DOHH2 (cell line): ENCODE results near the gene ATP8A2.
"Not testable (repeated sequence)": the region's sequence is repeated elsewhere in the genome, so short reads cannot be mapped to it uniquely, and the experiment has no call there.

Experiments
- H3F3A ChIP-seq: fragments of 200-600 bp; sonication (generic), shearing (Covaris generic); 2 replicates; pipeline ENCODE4 v1.6.0; 2016; ENCODE audit warnings: antibody characterized with exemption, mild to moderate bottlenecking; ENCODE audit not compliant: control insufficient read depth, insufficient read depth
- H3K27ac ChIP-seq: fragments of 200-600 bp; sonication (generic); 2 replicates; pipeline ENCODE4 v1.5.1; 2014; ENCODE audit warnings: low read depth, mild to moderate bottlenecking, low read length, moderate library complexity
- H3K27me3 ChIP-seq: fragments of 200-600 bp; sonication (generic); 2 replicates; pipeline ENCODE4 v1.6.1; 2014; ENCODE audit warnings: mild to moderate bottlenecking, low read length, mixed read lengths; ENCODE audit not compliant: control insufficient read depth
- H3K36me3 ChIP-seq: fragments of 200-600 bp; sonication (generic); 2 replicates; pipeline ENCODE4 v1.6.1; 2014; ENCODE audit warnings: mild to moderate bottlenecking, low read length, moderate library complexity, mixed read lengths; ENCODE audit not compliant: control insufficient read depth
- H3K4me1 ChIP-seq: fragments of 200-600 bp; sonication (generic); 2 replicates; pipeline ENCODE4 v1.6.1; 2014; ENCODE audit warnings: mild to moderate bottlenecking, low read length, mixed read lengths; ENCODE audit not compliant: control insufficient read depth
- H3K4me2 ChIP-seq: fragments of 200-600 bp; sonication (generic); 2 replicates; pipeline ENCODE4 v1.6.0; 2014; ENCODE audit warnings: mild to moderate bottlenecking, low read length, moderate library complexity
- H3K4me3 ChIP-seq: fragments of 200-600 bp; sonication (generic); 2 replicates; pipeline ENCODE4 v1.5.1; 2014; ENCODE audit warnings: mild to moderate bottlenecking, low read length, mixed read lengths
- H3K79me2 ChIP-seq: fragments of 200-600 bp; sonication (generic); 2 replicates; pipeline ENCODE4 v1.6.1; 2014; ENCODE audit warnings: mild to moderate bottlenecking, low read length, mixed read lengths; ENCODE audit not compliant: control insufficient read depth
- H3K9me2 ChIP-seq: fragments of 200-600 bp; sonication (generic); replicated peaks from 2 replicates; pipeline ENCODE4 v1.6.1; 2014; ENCODE audit warnings: mild to moderate bottlenecking, low read length, mixed read lengths; ENCODE audit not compliant: control insufficient read depth
- H3K9me3 ChIP-seq: fragments of 200-600 bp; sonication (generic); 2 replicates; pipeline ENCODE4 v1.6.1; 2014; ENCODE audit warnings: antibody characterized with exemption, low read length, mixed read lengths; ENCODE audit not compliant: control insufficient read depth, insufficient read depth
- H4K20me1 ChIP-seq: fragments of 200-600 bp; sonication (generic); 2 replicates; pipeline ENCODE4 v1.6.0; 2014; ENCODE audit warnings: low read depth, mild to moderate bottlenecking, antibody characterized with exemption, low read length, moderate library complexity; ENCODE audit not compliant: control insufficient read depth, insufficient read depth
- EZH2phosphoT487 ChIP-seq: fragments of 200-600 bp; sonication (generic); IDR thresholded peaks from 2 replicates; pipeline ENCODE4 v1.6.1; 2017; ENCODE audit warnings: borderline replicate concordance, mild to moderate bottlenecking, antibody characterized with exemption, low read length, moderate library complexity, mixed read lengths
- TF ChIP-seq, protein P1 (sequence below): fragments of 200-600 bp; sonication (generic); IDR thresholded peaks from one replicate; pipeline ENCODE4 v1.5.1; 2014; ENCODE audit warnings: antibody characterized with exemption, mild to moderate bottlenecking, low read depth, low read length; ENCODE audit not compliant: poor library complexity, severe bottlenecking

The ATP8A2 gene

DNA sequence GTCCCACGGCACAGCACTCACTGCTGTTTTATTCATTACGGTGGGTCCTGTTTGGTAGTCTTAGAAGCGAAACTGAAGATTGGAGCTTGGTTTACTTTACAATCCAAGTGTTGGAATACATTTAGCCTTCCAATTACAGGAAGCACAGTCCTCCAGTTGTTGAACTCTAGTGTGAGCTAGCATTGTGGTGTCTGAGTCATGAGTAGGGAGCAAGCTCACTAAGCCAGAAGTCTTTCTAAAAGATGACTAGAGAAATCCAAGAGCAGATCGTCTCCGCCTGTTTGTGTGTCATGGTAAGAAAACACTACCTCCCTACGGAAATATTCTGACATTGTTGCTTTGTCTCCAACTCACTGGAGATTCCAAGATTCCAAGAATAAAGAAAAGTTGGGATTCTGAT, 690.2 kb downstream of the ATP8A2 start:
- TF ChIP-seq EZH2phosphoT487, result no peak
- TF ChIP-seq, protein P1, sequence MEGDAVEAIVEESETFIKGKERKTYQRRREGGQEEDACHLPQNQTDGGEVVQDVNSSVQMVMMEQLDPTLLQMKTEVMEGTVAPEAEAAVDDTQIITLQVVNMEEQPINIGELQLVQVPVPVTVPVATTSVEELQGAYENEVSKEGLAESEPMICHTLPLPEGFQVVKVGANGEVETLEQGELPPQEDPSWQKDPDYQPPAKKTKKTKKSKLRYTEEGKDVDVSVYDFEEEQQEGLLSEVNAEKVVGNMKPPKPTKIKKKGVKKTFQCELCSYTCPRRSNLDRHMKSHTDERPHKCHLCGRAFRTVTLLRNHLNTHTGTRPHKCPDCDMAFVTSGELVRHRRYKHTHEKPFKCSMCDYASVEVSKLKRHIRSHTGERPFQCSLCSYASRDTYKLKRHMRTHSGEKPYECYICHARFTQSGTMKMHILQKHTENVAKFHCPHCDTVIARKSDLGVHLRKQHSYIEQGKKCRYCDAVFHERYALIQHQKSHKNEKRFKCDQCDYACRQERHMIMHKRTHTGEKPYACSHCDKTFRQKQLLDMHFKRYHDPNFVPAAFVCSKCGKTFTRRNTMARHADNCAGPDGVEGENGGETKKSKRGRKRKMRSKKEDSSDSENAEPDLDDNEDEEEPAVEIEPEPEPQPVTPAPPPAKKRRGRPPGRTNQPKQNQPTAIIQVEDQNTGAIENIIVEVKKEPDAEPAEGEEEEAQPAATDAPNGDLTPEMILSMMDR, result no peak
- Histone ChIP-seq H4K20me1 (no peaks in the 10 kb centered on the region), H3K4me2 (no peak overlapping the region)

DNA sequence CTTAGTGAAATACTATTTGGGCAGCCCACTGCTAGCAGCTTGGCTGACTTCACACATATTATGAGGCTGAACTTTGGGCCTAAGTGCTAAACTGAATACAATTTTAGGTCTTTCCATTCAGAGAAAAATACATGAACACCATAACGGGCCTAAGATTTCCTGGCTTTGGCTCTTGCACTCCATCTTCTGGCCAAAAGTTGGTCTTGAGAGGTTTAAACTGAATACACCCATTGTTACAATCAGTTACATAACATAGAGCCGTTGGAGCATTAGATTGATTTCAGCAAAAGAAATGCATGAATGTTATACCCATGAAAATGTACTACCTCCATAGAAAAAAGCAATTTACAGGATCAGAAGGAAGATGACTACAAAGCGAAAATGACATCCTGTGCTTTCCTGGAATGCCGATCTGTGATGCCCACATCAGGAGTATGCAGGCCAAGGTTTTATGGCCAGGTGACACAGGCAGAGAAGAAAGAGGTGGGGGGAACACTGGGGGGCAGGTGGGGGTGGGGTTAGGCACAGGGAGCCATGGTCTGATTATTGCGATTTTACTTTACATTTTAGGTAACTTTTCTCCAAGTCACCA, 691.2 kb downstream of the ATP8A2 start:
- no peak overlapping the region for H3K4me2 ChIP-seq
- H3K36me3 ChIP-seq, result no peaks in the 10 kb centered on the region
- no peaks in the 10 kb centered on the region for H3F3A ChIP-seq
- H3K27ac ChIP-seq, result no peak overlapping the region
- no peaks in the 10 kb centered on the region for H4K20me1 ChIP-seq
- H3K4me3 ChIP-seq, result no peak overlapping the region
- no peaks in the 10 kb centered on the region for H3K79me2 ChIP-seq
- H3K9me3 ChIP-seq, result no peaks in the 10 kb centered on the region
- H3K4me1 ChIP-seq, result no peaks in the 10 kb centered on the region
- no peaks in the 10 kb centered on the region for H3K9me2 ChIP-seq
- no peaks in the 10 kb centered on the region for H3K27me3 ChIP-seq
- no peak for TF ChIP-seq EZH2phosphoT487
- TF ChIP-seq, protein P1, result peak; percentile 67

More for the DNA sequence above, 690.2 kb downstream of the ATP8A2 start:
- H3K9me3 ChIP-seq, result no peaks in the 10 kb centered on the region
- H3K4me3 ChIP-seq, result no peak overlapping the region
- no peaks in the 10 kb centered on the region for H3K9me2 ChIP-seq
- no peak overlapping the region for H3K27ac ChIP-seq
- H3K36me3 ChIP-seq, result no peaks in the 10 kb centered on the region
- H3K79me2 ChIP-seq, result no peaks in the 10 kb centered on the region
- no peaks in the 10 kb centered on the region for H3K4me1 ChIP-seq
- H3K27me3 ChIP-seq, result no peaks in the 10 kb centered on the region
- H3F3A ChIP-seq, result no peaks in the 10 kb centered on the region

DNA sequence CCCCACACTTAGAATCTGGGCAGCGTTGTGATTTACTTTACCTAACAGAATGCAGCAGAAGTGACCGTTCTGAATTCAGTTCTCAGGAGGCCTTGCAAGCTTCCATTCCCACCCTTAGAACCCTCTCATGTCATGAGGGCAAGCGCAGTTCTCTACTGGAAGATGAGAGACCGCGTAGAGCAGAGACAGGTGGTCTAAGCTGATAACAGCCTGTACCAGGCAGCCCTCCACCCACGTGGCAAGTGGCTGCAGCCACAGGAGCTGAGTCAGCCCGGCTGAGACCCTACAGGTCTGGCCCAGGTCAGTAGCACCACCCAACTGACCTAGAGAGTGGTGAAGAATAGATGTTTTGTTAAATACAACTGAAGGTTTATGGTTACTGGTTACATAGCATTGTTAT, 694.7 kb downstream of the ATP8A2 start:
- not testable (repeated sequence) for H3K27me3 ChIP-seq, H3F3A ChIP-seq, H3K79me2 ChIP-seq, H3K27ac ChIP-seq, H3K9me3 ChIP-seq, H3K9me2 ChIP-seq, H3K4me1 ChIP-seq, H3K36me3 ChIP-seq, H3K4me2 ChIP-seq, H4K20me1 ChIP-seq, H3K4me3 ChIP-seq

DNA sequence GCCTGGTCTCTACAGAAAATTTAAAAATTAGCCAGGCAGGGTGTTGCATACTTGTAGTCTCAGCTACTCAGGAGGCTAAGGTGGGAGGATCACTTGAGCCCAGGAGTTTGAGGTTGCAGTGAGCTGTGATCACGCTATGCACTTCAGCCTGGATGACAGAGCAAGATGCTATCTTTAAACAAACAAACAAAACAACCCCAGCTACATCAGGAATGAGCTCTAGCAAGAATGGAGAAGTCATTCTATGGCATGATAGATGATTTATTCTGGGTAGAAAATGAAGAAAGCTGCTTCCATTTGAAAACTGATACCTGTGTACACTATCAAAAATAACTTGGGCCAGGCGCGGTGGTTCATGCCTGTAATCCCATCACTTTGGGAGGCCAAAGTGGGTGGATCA, 695.8 kb downstream of the ATP8A2 start:
- Histone ChIP-seq H3K27me3 (no peaks in the 10 kb centered on the region), H3F3A (no peaks in the 10 kb centered on the region), H3K9me3 (no peaks in the 10 kb centered on the region), H3K4me1 (no peaks in the 10 kb centered on the region), H3K27ac (no peak overlapping the region), H3K36me3 (no peaks in the 10 kb centered on the region), H3K4me3 (no peak overlapping the region), H3K9me2 (no peaks in the 10 kb centered on the region), H3K4me2 (no peak overlapping the region), H4K20me1 (no peaks in the 10 kb centered on the region), H3K79me2 (no peaks in the 10 kb centered on the region)
- TF ChIP-seq, protein P1, result no peak
- no peak for TF ChIP-seq EZH2phosphoT487

DNA sequence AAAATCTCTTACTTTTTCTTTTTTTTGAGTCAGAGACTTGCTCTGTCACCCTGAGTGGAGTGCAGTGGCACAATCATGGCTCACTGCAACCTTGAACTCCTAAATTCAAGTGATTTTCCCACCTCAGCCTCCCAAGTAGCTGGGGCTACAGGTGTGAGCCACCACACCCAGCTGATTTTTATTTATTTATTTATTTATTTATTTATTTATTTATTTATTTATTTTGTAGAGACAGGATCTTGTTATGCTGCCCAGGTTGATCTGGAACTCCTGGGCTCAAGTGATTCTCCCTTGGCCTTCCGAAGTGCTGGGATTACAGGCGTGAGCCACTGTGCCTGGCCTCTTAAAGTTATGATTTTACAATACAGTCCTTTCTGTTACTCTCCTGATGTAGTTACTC, 696.6 kb downstream of the ATP8A2 start:
- H3K27ac ChIP-seq, H3K79me2 ChIP-seq, H3K9me2 ChIP-seq: not testable (repeated sequence)

DNA sequence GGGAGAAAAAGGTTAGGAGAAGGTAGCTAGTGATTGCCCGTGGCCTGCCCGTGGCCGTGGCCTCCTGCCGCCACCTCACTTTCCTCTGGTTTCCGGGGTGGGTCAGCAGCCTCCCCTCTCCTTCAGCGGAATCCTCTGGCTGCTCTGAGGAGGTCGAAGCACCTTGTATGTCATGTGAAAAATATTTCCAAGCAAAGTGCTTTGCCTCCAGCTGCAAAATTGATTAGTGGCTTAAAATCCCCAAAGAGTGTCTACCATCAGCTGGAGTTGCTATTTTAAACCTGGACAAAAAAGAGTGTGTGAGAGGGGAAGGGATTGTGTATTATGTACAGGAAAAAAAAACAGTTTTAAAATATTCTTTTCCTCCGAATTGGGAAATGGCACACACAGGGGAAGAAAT, 697.9 kb downstream of the ATP8A2 start:
- not testable (repeated sequence) for H3K27me3 ChIP-seq, H3K4me2 ChIP-seq, H3K27ac ChIP-seq, H3F3A ChIP-seq, H3K9me3 ChIP-seq, H4K20me1 ChIP-seq, H3K36me3 ChIP-seq, H3K4me3 ChIP-seq, H3K79me2 ChIP-seq, H3K9me2 ChIP-seq, H3K4me1 ChIP-seq

More for the DNA sequence above, 696.6 kb downstream of the ATP8A2 start:
- H3K4me1 ChIP-seq, H4K20me1 ChIP-seq, H3F3A ChIP-seq, H3K36me3 ChIP-seq, H3K27me3 ChIP-seq, H3K4me3 ChIP-seq, H3K9me3 ChIP-seq, H3K4me2 ChIP-seq: not testable (repeated sequence)
